HepG2 (cell line): ENCODE results near the gene CNTN4. TPM values are rescaled to one million over a fixed set of nuclear protein-coding genes. Genes with fewer than 3 reads are reported as not detected.
A peak's percentile ranks its signal among the peaks of the same experiment; 100 is the strongest.

Source experiments
- ATAC-seq: fragments of 200-7000 bp; cut with Tn5 transposase; 3 replicates; pipeline ENCODE4 v1.9.1; 2020; ENCODE audit warnings: mild to moderate bottlenecking, moderate library complexity
- BruUV-seq: library from RNA; stranded (reverse); fragments of 400-500 nt; replicated peaks from 2 replicates; lab custom pipeline; 2021; lab: Mats Ljungman, UMichigan
- CTCF ChIA-PET: fragments of 300-600 bp; formaldehyde crosslinking; extraction: SDS; loops from one replicate; lab custom pipeline; 2021; ENCODE audit warnings: low total read pairs, inconsistent platforms, low intra/inter-chr PET ratio; lab: Yijun Ruan, JAX
- POLR2A ChIA-PET: fragments of 350-600 bp; sonication (Branson Sonifier 250); formaldehyde crosslinking; loops from one replicate; lab custom pipeline; 2020; ENCODE audit warnings: antibody characterized with exemption, inconsistent platforms; lab: Yijun Ruan, JAX
- DNase-seq: peaks from one replicate; pipeline ENCODE4 v3.0.0-alpha.2; 2015; ENCODE audit warnings: low spot score
- FAIRE-seq: peaks from 3 replicates; lab custom pipeline; 2011; peaks lifted over from hg19 to GRCh38; lab: Jason Lieb, UNC
- H2AFZ ChIP-seq: one replicate; pipeline ENCODE4 v1.6.1; 2011; ENCODE audit warnings: low read length, inconsistent platforms
- H3K27ac ChIP-seq: fragments of 300-600 bp; 3 replicates; pipeline ENCODE4 v1.8.0; 2011; ENCODE audit warnings: mixed run types, mild to moderate bottlenecking, mixed read lengths, low read length, inconsistent platforms; ENCODE audit not compliant: insufficient read depth; ENCODE audit errors: extremely low read length
- H3K27me3 ChIP-seq, 2 experiments: fragments of 200-600 bp in 1 of 2; 2 replicates in 1 of 2; 3 replicates in 1 of 2; pipeline versions ENCODE4 v1.6.0 to v1.8.0; 2011; ENCODE audit warnings: low read length in 2 of 2, mild to moderate bottlenecking in 2 of 2, moderate library complexity in 2 of 2, inconsistent platforms in 1 of 2; ENCODE audit not compliant: insufficient read depth in 2 of 2, control insufficient read depth in 1 of 2
- H3K36me3 ChIP-seq, 2 experiments: fragments of 200-600 bp in 1 of 2; replicated peaks in 1 of 2; 2 replicates in 1 of 2; 3 replicates in 1 of 2; pipeline versions ENCODE4 v1.5.1 to v1.8.0; 2011; ENCODE audit warnings: low read length in 2 of 2, inconsistent platforms in 1 of 2; ENCODE audit not compliant: insufficient read depth in 2 of 2, control insufficient read depth in 1 of 2
- H3K4me1 ChIP-seq: 2 replicates; pipeline ENCODE4 v1.5.1; 2012; ENCODE audit warnings: low read length, inconsistent platforms; ENCODE audit not compliant: insufficient read depth
- H3K4me2 ChIP-seq: 2 replicates; pipeline ENCODE4 v1.6.0; 2011; ENCODE audit warnings: low read depth, low read length, inconsistent platforms
- H3K4me3 ChIP-seq, 3 experiments: fragments of 200-600 bp in 1 of 3; sonication (generic), shearing (Covaris generic) in 1 of 3; replicated peaks in 1 of 3; 2 replicates each; pipeline ENCODE4 v1.5.1; 2011 to 2016; ENCODE audit warnings: low read length in 3 of 3, inconsistent platforms in 2 of 3, low read depth in 2 of 3, mild to moderate bottlenecking in 2 of 3, control low read depth in 1 of 3, mixed read lengths in 1 of 3; ENCODE audit not compliant: insufficient read depth in 1 of 3
- H3K79me2 ChIP-seq: one replicate; pipeline ENCODE4 v1.6.1; 2011; ENCODE audit warnings: low read length, inconsistent platforms; ENCODE audit not compliant: insufficient read depth
- H3K9ac ChIP-seq: 2 replicates; pipeline ENCODE4 v1.6.0; 2011; ENCODE audit warnings: mild to moderate bottlenecking, low read depth, low read length, inconsistent platforms; ENCODE audit not compliant: insufficient read depth
- H3K9me3 ChIP-seq: 2 replicates; pipeline ENCODE4 v1.5.1; 2012; ENCODE audit warnings: mild to moderate bottlenecking, low read length
- H4K20me1 ChIP-seq: 2 replicates; pipeline ENCODE4 v1.6.0; 2011; ENCODE audit warnings: inconsistent platforms, mild to moderate bottlenecking, low read length, moderate library complexity; ENCODE audit not compliant: insufficient read depth
- ARNT ChIP-seq: fragments of 450-650 bp; IDR thresholded peaks from 2 replicates; pipeline ENCODE4 v1.6.1; 2017
- GATA4 ChIP-seq: sonication (generic); IDR thresholded peaks from 2 replicates; pipeline ENCODE4 v1.6.1; 2016; ENCODE audit warnings: antibody characterized with exemption, low read depth, borderline replicate concordance
- ISX ChIP-seq: sonication (generic); formaldehyde crosslinking; conservative IDR thresholded peaks from 2 replicates; pipeline ENCODE4 v1.5.0; 2020; ENCODE audit warnings: missing genetic modification reagents
- MAFK ChIP-seq, 2 experiments: IDR thresholded peaks in 1 of 2; conservative IDR thresholded peaks in 1 of 2; 2 replicates each; pipeline ENCODE4 v1.6.1; 2011; ENCODE audit warnings: improper control_type of control experiment in 2 of 2, low read length in 2 of 2
- NKX3-1 ChIP-seq: sonication (generic); formaldehyde crosslinking; IDR thresholded peaks from 2 replicates; pipeline ENCODE4 v1.5.0; 2020; ENCODE audit warnings: missing genetic modification reagents
- ZBTB7B ChIP-seq: sonication (generic); formaldehyde crosslinking; IDR thresholded peaks from 2 replicates; pipeline ENCODE4 v1.4.0; 2020; ENCODE audit warnings: missing genetic modification reagents
- ZEB1 ChIP-seq: IDR thresholded peaks from 2 replicates; pipeline ENCODE4 v1.6.1; 2012; ENCODE audit warnings: mild to moderate bottlenecking, low read depth, inconsistent platforms; ENCODE audit not compliant: insufficient replicate concordance
- WGBS: methylation state at CpG from one replicate; pipeline ENCODE4 v1.1.6; 2017; ENCODE audit warnings: low lambda C conversion rate; 5-methylcytosine and 5-hydroxymethylcytosine counted together
- in situ Hi-C: cut with HindIII; loops from 2 replicates; pipeline ENCODE4 v1.10.0; 2017; ENCODE audit warnings: low pct_unique_long_range_greater_than_20kb; ENCODE audit not compliant: extremely low pct_ligation_motif_present
- intact Hi-C: fragments of 100-400 bp; cut with micrococcal nuclease; formaldehyde crosslinking; loops from one replicate; pipeline ENCODE4 v1.10.0; 2022; ENCODE audit not compliant: unreplicated experiment
- polyA plus RNA-seq, 8 experiments: library from polyadenylated mRNA; depleted of rRNA in 3 of 8; stranded (reverse) in 7 of 8; unstranded in 1 of 8; fragments of >200 nt; fragmentation: Illumina TruSeq in 4 of 8; extraction: Trizol in 4 of 8; gene quantifications; 2 replicates each; pipeline versions ENCODE4 v1.2.1 to v1.2.3, GENCODE V29; 2011 to 2016; ENCODE audit warnings: low read depth in 4 of 8, missing spikeins in 1 of 8, mixed read lengths in 1 of 8; ENCODE audit not compliant: insufficient read depth in 1 of 8
- total RNA-seq, 5 experiments: library from RNA; depleted of rRNA; stranded (reverse); fragments of >200 nt; fragmentation: Illumina TruSeq; extraction: Trizol; gene quantifications; 2 replicates each; pipeline ENCODE4 v1.2.3, GENCODE V29; 2016; ENCODE audit warnings: low read depth in 1 of 5

Gene CNTN4
- total and polyA plus RNA-seq, 2 of the 13 experiments (the other 11 are each of a cell fraction or from before 2014, with no cell fraction given), result 0.01 to 0.13 TPM

DNA sequence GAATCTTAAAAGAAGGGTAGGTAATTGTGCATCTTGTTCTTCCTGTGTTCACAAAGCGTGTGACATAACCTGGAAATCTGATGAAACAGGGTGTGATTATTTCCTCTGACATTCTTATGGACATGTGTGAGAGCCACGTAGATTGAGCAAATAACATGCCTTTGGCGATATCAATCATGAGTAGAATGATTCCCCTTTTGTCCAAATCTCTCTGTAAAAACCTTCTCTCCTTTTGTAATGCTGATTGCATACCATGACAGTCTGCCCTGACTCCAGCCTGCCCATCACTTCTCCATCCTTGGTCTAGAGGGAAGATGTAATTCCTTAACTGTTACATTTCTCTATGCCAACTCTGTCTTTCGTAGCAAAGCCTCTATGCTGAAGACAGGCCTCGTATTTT is 896.5 kb downstream of the CNTN4 start:
- Histone ChIP-seq H2AFZ (no peak overlapping the region), H3K79me2 (no peaks in the 10 kb centered on the region), H3K4me1 (no peaks in the 10 kb centered on the region), H3K36me3 (no peaks in the 10 kb centered on the region), H3K4me3 (no peak overlapping the region), H3K9me3 (no peaks in the 10 kb centered on the region), H3K27me3 (no peaks in the 10 kb centered on the region; a peak in 1 of 5 replicates), H3K27ac (no peak overlapping the region), H4K20me1 (no peaks in the 10 kb centered on the region), H3K9ac (no peak overlapping the region), H3K4me2 (no peak overlapping the region)
- BruUV-seq, result no TSS peak
- WGBS, result 2% methylated on average over 5 of the region's 5 CpGs
- in situ Hi-C loops (no loop called here), intact Hi-C loops (no loop called here)
- ATAC-seq (no peak), DNase-seq (no peak), FAIRE-seq (no peak)
- TF ChIP-seq ARNT (no peak), GATA4 (no peak), ISX (CRISPR knock-in tag) (no peak), ZEB1 (no peak)
- CTCF ChIA-PET, result no interaction called here
- POLR2A ChIA-PET, result no interaction called here

GRCh38 chr3:3005146-3005744 is 906.6 kb downstream of the CNTN4 start:
- no peak overlapping the region for H2AFZ ChIP-seq
- H3K4me3 ChIP-seq, result no peak overlapping the region
- intact Hi-C loops, result no loop called here
- no peak for DNase-seq
- no peaks in the 10 kb centered on the region for H3K79me2 ChIP-seq
- FAIRE-seq, result no peak
- ChIA-PET CTCF (no interaction called here), POLR2A (no interaction called here)
- no peak overlapping the region for H3K27ac ChIP-seq
- BruUV-seq, result no TSS peak
- no peaks in the 10 kb centered on the region for H3K9me3 ChIP-seq
- H3K9ac ChIP-seq, result no peak overlapping the region
- 23% methylated on average over 7 of the region's 7 CpGs for WGBS
- no peak overlapping the region for H3K4me2 ChIP-seq
- H3K4me1 ChIP-seq, result no peaks in the 10 kb centered on the region
- no peak for ATAC-seq
- H3K36me3 ChIP-seq, result no peaks in the 10 kb centered on the region
- in situ Hi-C loops, result no loop called here
- no peaks in the 10 kb centered on the region for H4K20me1 ChIP-seq
- no peaks in the 10 kb centered on the region for H3K27me3 ChIP-seq
- TF ChIP-seq MAFK (conservative IDR thresholded peaks at IDR 0.05 in 1 of 2, IDR thresholded peaks at IDR 0.05 in 1 of 2; ENCODE audit: low read length in 2 of 2) (peak; percentile 7 to 52; a peak in 1 of 4 replicates), ZBTB7B (CRISPR knock-in tag) (no peak), NKX3-1 (no peak)
- TF ChIP-seq, all 625 proteins: peak for 1
